GM18951 (cell line): Measurements from ENCODE around the gene SLN.

Experiments
- POLR2A ChIP-seq: IDR thresholded peaks from 4 replicates; pipeline ENCODE4 v1.6.1; 2011; ENCODE audit warnings: mild to moderate bottlenecking; ENCODE audit not compliant: insufficient read length, insufficient read depth; ENCODE audit errors: extremely low read depth
- in situ Hi-C: fragments of 300-500 bp; cut with MboI; formaldehyde crosslinking; loops from one replicate; pipeline ENCODE4 v1.12.0; 2022; ENCODE audit warnings: low sequenced_read_pairs, mixed read lengths, inconsistent platforms; ENCODE audit not compliant: unreplicated experiment

SLN gene

DNA sequence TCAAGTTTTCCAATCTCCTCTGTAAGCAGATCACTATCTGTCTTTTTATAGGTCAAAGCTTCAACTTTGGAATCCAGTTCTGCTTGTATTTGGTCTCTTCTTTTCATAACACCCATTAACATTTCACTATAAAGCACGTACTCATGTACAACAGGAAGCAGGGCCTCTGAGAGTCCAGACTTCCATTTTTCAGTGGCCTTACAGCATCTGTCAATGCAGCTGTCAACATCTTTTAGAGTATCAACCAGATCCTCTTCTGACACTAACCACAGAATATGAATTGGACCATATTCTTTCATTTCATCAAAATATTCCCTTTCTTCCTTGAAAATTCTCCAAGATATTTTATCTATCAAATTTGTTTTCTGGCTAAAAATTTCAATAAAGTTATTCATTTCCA is 24.7 kb upstream of the SLN start:
- in situ Hi-C loops: no loop called here
- TF ChIP-seq POLR2A: no peak

DNA sequence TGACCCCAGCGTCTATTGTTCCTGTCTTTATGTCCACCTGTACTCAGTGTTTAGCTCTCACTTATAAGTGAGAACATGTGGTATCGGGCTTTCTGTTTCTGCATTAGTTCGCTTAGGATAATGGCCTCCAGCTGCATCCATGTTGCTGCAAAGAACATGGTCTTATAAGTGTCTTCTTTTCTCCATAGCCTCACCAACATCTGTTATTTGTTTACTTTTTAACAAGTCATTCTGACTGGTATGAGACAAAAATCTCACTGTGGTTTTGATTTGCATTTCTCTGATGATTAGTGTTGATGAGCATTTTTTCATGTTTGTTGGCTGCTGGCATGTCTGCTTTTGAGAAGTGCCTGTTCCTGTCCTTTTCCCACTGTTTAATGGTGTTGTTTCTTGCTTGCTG is 21.7 kb upstream of the SLN start:
- in situ Hi-C loops: no loop called here
- TF ChIP-seq POLR2A: no peak

GRCh38 chr11:107732689-107733051 is 20.8 kb upstream of the SLN start:
- no peak for TF ChIP-seq POLR2A
- in situ Hi-C loops: no loop called here

GRCh38 chr11:107731941-107732688 is 20.3 kb upstream of the SLN start:
- no peak for TF ChIP-seq POLR2A
- in situ Hi-C loops: no loop called here

GRCh38 chr11:107722662-107723061 is 10.8 kb upstream of the SLN start:
- in situ Hi-C loops: no loop called here
- no peak for TF ChIP-seq POLR2A

- in situ Hi-C loops: no loop called here
- no peak for TF ChIP-seq POLR2A
These were observed 9.4 kb upstream of the SLN start for GRCh38 chr11:107721207-107721606.

- in situ Hi-C loops: no loop called here
- TF ChIP-seq POLR2A: no peak
These were observed 8.5 kb upstream of the SLN start for GRCh38 chr11:107720303-107720774.

GRCh38 chr11:107719557-107720302 is 7.9 kb upstream of the SLN start:
- in situ Hi-C loops: no loop called here
- no peak for TF ChIP-seq POLR2A

- in situ Hi-C loops: no loop called here
These were observed 7.2 kb upstream of the SLN start for GRCh38 chr11:107719073-107719472.

DNA sequence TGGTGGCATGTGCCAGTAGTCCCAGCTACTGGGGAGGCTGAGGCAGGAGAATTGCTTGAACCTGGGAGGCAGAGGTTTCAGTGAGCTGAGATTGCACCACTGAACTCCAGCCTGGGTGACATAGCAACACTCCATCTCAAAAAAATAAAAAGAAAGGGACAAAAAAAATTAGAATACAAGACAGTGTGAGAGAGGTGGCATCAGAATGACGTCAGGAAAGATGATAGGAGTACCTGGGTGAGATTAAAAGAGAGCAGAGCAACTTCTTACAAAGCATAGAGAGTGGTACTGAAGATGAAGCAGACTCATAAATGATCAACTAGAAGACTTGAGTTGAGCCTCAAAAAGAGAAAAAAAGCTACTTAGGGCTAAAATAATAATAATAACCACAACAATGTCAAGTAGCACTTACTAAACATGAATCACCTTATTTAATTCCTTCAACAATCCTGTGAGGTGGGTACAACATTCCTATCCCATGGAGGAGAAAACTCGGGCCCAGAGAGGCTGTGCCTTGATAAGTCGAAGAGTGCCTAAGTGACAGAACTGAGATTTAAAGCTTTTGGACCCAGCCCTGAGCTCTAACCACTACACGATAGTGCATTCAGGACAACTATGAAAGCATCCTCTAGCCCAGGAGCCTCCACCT is 5.2 kb upstream of the SLN start:
- TF ChIP-seq POLR2A: no peak
- in situ Hi-C loops: no loop called here

More at GRCh38 chr11:107719073-107719472, 7.2 kb upstream of the SLN start:
- TF ChIP-seq POLR2A: no peak

DNA sequence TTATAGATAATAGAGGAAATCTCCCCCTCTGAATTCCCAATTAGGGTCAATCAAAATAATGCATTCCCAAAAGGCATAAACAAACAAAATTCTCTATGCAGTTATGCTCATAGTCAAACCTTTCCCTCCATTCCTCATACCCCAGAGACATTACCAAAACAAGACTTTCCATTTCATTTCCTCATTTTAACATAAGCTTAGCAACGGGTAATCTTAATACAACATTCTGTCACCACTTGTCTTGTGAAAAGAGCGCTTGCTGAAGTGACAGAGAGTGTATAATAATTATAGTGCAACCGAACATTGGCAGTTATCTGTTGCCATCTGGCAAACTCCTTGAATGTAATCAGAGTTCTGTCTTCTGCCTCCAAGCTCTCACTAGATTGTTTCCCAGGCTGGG is 1.2 kb upstream of the SLN start:
- TF ChIP-seq POLR2A: no peak
- in situ Hi-C loops: no loop called here

DNA sequence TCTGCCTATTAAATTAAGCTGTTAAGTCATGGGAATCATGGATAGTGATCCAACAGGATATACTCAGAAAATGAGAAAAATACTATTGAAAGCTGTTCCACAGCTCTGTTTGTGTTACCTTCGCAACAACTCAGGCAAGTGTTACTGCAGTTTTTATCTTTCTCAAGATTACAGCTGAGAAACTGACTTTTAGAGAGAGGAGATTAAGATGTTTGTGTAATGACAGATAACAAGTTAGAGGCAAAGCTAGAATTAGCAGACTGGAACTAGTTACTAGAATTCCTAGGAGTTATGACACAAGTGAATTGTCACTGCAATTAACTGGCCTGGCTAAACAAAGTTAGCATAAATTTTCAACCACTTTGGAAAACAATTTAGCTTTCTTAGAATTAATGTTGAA is 1.6 kb downstream of the SLN start:
- no peak for TF ChIP-seq POLR2A
- in situ Hi-C loops: no loop called here

DNA sequence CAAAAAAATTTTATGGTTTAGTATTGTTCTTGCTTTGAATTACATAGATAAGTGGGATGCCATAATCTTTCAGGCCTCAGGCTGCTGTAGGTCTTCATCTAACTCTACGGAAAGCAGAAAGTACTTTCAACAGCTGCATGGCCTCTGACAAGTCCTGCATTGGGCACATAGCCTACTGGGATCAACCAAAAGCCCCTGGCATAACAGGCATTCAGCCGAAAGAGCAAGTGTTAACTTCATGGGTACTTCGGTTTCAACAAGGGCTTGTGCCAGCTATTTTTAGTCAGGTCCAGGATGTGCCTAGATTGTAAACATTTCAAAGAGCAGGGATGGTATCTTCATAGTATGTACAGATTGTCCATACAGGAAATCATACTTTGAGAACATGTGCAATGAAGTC is 3.1 kb downstream of the SLN start:
- in situ Hi-C loops: no loop called here

More for the DNA sequence above, 3.1 kb downstream of the SLN start:
- no peak for TF ChIP-seq POLR2A
